ENCODE results near the gene RPS15. TPM values are rescaled to one million over a fixed set of nuclear protein-coding genes. Genes with fewer than 3 reads are reported as not detected.

The RPS15 gene
- total and polyA plus RNA-seq, 4 experiments from 2014 or later, result 1,715 to 2,757 (median 2,201) TPM

- peak; percentile 51 to 70 (median 55) for DNase-seq
- CTCF ChIA-PET (ENCODE audit: partially characterized antibody), result interaction anchor here (1.0 kb wide), 1 partner anchor 10 kb away, joined by 3 read pairs; no protein-coding TSS in a partner anchor
- Histone ChIP-seq H3K27me3 (ENCODE audit: insufficient read depth, low read length) (peaks cover 11% of the 10 kb centered on the region), H3K4me1 (ENCODE audit: insufficient read depth, low read length) (peaks cover 19% of the 10 kb centered on the region), H3K27ac (ENCODE audit: low read depth, low read length) (no peak overlapping the region), H3K36me3 (ENCODE audit: insufficient read depth, low read length) (no peaks in the 10 kb centered on the region), H3K9me3 (ENCODE audit: control insufficient read depth in 1 of 2, low read length in 2 of 2) (no peaks in the 10 kb centered on the region), H3K4me3 (ENCODE audit: low read length in 2 of 2) (no peak overlapping the region)
- intact Hi-C loops (cut with micrococcal nuclease), result no loop called here
- Mint-ChIP-seq H3K4me1 (peaks cover 6 to 17% (median 12%) of the 10 kb centered on the region in 4 donors), H3K4me3 (peak overlapping the region in 6 of 8 donors; percentile 32 to 61 (median 56)), H3K9me3 (peaks cover 0 to 2% (median 0%) of the 10 kb centered on the region in 8 donors), H3K27ac (peak overlapping the region in 3 of 7 donors; percentile 62 to 87 (median 74)), H3K36me3 (no peaks in the 10 kb centered on the region), H3K27me3 (peaks cover 20 to 38% of the 10 kb centered on the region in 2 donors)
- POLR2A ChIA-PET (ENCODE audit: partially characterized antibody), result interaction anchor here (0.8 to 3.7 kb wide), 7 partner anchors 8 to 35 kb away, joined by 3 to 20 read pairs (median 4); partner anchors contain the start of gene PCSK4
Measured at GRCh38 chr19:1455336-1456120, 17.3 kb downstream of the RPS15 start.

GRCh38 chr19:1456121-1456900 is 18.1 kb downstream of the RPS15 start:
- H3K9me3 ChIP-seq (ENCODE audit: control insufficient read depth in 1 of 2, low read length in 2 of 2), result no peaks in the 10 kb centered on the region
- no peak for DNase-seq
- Mint-ChIP-seq H3K4me1 (peaks cover 2 to 12% (median 7%) of the 10 kb centered on the region in 4 donors), H3K4me3 (no peak overlapping the region), H3K36me3 (no peaks in the 10 kb centered on the region), H3K27ac (peak overlapping the region in 1 of 7 donors; percentile 74), H3K9me3 (peaks cover 0 to 2% (median 0%) of the 10 kb centered on the region in 8 donors), H3K27me3 (peaks cover 14 to 31% of the 10 kb centered on the region in 2 donors)
- POLR2A ChIA-PET (ENCODE audit: partially characterized antibody), result interaction anchor here (0.9 to 3.7 kb wide), 5 partner anchors 9 to 18 kb away, joined by 3 to 20 read pairs (median 4); no protein-coding TSS in a partner anchor
- CTCF ChIA-PET (ENCODE audit: partially characterized antibody), result interaction anchor here (1.0 kb wide), 1 partner anchor 11 kb away, joined by 3 read pairs; no protein-coding TSS in a partner anchor
- H3K4me1 ChIP-seq (ENCODE audit: insufficient read depth, low read length), result peaks cover 17% of the 10 kb centered on the region
- H3K36me3 ChIP-seq (ENCODE audit: insufficient read depth, low read length), result no peaks in the 10 kb centered on the region
- intact Hi-C loops (cut with micrococcal nuclease), result no loop called here
- no peak overlapping the region for H3K4me3 ChIP-seq (ENCODE audit: low read length in 2 of 2)
- H3K27ac ChIP-seq (ENCODE audit: low read depth, low read length), result no peak overlapping the region
- H3K27me3 ChIP-seq (ENCODE audit: insufficient read depth, low read length), result peaks cover 4% of the 10 kb centered on the region

- Histone ChIP-seq H3K9me3 (ENCODE audit: control insufficient read depth in 1 of 2, low read length in 2 of 2) (no peaks in the 10 kb centered on the region), H3K4me3 (ENCODE audit: low read length in 2 of 2) (no peak overlapping the region), H3K4me1 (ENCODE audit: insufficient read depth, low read length) (peaks cover 17% of the 10 kb centered on the region), H3K27ac (ENCODE audit: low read depth, low read length) (no peak overlapping the region), H3K27me3 (ENCODE audit: insufficient read depth, low read length) (no peaks in the 10 kb centered on the region), H3K36me3 (ENCODE audit: insufficient read depth, low read length) (no peaks in the 10 kb centered on the region)
- no peak overlapping the region for H3K27ac Mint-ChIP-seq
- POLR2A ChIA-PET (ENCODE audit: partially characterized antibody), result interaction anchor here (1.9 to 3.7 kb wide), 2 partner anchors 13 to 15 kb away, joined by 4 to 20 read pairs; no protein-coding TSS in a partner anchor
- intact Hi-C loops (cut with micrococcal nuclease), result no loop called here
- no peak overlapping the region for H3K4me3 Mint-ChIP-seq
- CTCF ChIA-PET (ENCODE audit: partially characterized antibody), result no interaction called here
- no peak for DNase-seq
- H3K27me3 Mint-ChIP-seq, result peaks cover 14 to 28% of the 10 kb centered on the region in 2 donors
- peaks cover 2 to 12% (median 7%) of the 10 kb centered on the region in 4 donors for H3K4me1 Mint-ChIP-seq
- peaks cover 0 to 2% (median 0%) of the 10 kb centered on the region in 8 donors for H3K9me3 Mint-ChIP-seq
- no peaks in the 10 kb centered on the region for H3K36me3 Mint-ChIP-seq
Measured at GRCh38 chr19:1457031-1457739, 19.0 kb downstream of the RPS15 start.

- ChIA-PET POLR2A (ENCODE audit: partially characterized antibody) (no interaction called here), CTCF (ENCODE audit: partially characterized antibody) (no interaction called here)
- Mint-ChIP-seq H3K4me1 (peaks cover 2 to 12% (median 7%) of the 10 kb centered on the region in 4 donors), H3K4me3 (no peak overlapping the region), H3K27ac (no peak overlapping the region), H3K27me3 (peaks cover 13 to 27% of the 10 kb centered on the region in 2 donors), H3K36me3 (no peaks in the 10 kb centered on the region), H3K9me3 (peaks cover 0 to 2% (median 0%) of the 10 kb centered on the region in 8 donors)
- H3K36me3 ChIP-seq (ENCODE audit: insufficient read depth, low read length), result no peaks in the 10 kb centered on the region
- H3K27me3 ChIP-seq (ENCODE audit: insufficient read depth, low read length), result no peaks in the 10 kb centered on the region
- DNase-seq, result no peak
- no peak overlapping the region for H3K27ac ChIP-seq (ENCODE audit: low read depth, low read length)
- peaks cover 17% of the 10 kb centered on the region for H3K4me1 ChIP-seq (ENCODE audit: insufficient read depth, low read length)
- H3K9me3 ChIP-seq (ENCODE audit: control insufficient read depth in 1 of 2, low read length in 2 of 2), result no peaks in the 10 kb centered on the region
- intact Hi-C loops (cut with micrococcal nuclease), result no loop called here
- no peak overlapping the region for H3K4me3 ChIP-seq (ENCODE audit: low read length in 2 of 2)
Measured at GRCh38 chr19:1457892-1458291, 19.7 kb downstream of the RPS15 start.

- Mint-ChIP-seq H3K27me3 (peaks cover 9 to 22% of the 10 kb centered on the region in 2 donors), H3K4me3 (no peak overlapping the region), H3K9me3 (peaks cover 0 to 2% (median 0%) of the 10 kb centered on the region in 8 donors), H3K36me3 (no peaks in the 10 kb centered on the region), H3K27ac (peak overlapping the region in 1 of 7 donors; percentile 59), H3K4me1 (peaks cover 2 to 12% (median 6%) of the 10 kb centered on the region in 4 donors)
- POLR2A ChIA-PET (ENCODE audit: partially characterized antibody), result no interaction called here
- Histone ChIP-seq H3K27ac (ENCODE audit: low read depth, low read length) (no peak overlapping the region), H3K27me3 (ENCODE audit: insufficient read depth, low read length) (no peaks in the 10 kb centered on the region), H3K4me1 (ENCODE audit: insufficient read depth, low read length) (peaks cover 17% of the 10 kb centered on the region), H3K4me3 (ENCODE audit: low read length in 2 of 2) (no peak overlapping the region), H3K36me3 (ENCODE audit: insufficient read depth, low read length) (no peaks in the 10 kb centered on the region), H3K9me3 (ENCODE audit: control insufficient read depth in 1 of 2, low read length in 2 of 2) (no peaks in the 10 kb centered on the region)
- CTCF ChIA-PET (ENCODE audit: partially characterized antibody), result no interaction called here
- no peak for DNase-seq
- intact Hi-C loops (cut with micrococcal nuclease), result no loop called here
Measured at GRCh38 chr19:1459479-1459878, 21.3 kb downstream of the RPS15 start.

GRCh38 chr19:1460033-1460995 is 22.1 kb downstream of the RPS15 start:
- no peak for DNase-seq
- H3K27me3 ChIP-seq (ENCODE audit: insufficient read depth, low read length), result no peaks in the 10 kb centered on the region
- ChIA-PET POLR2A (ENCODE audit: partially characterized antibody) (no interaction called here), CTCF (ENCODE audit: partially characterized antibody) (no interaction called here)
- H3K4me3 ChIP-seq (ENCODE audit: low read length in 2 of 2), result no peak overlapping the region
- Mint-ChIP-seq H3K4me1 (peaks cover 0 to 6% (median 5%) of the 10 kb centered on the region in 4 donors), H3K27me3 (peaks cover 8 to 16% of the 10 kb centered on the region in 2 donors), H3K9me3 (peaks cover 0 to 2% (median 0%) of the 10 kb centered on the region in 8 donors), H3K27ac (no peak overlapping the region), H3K36me3 (no peaks in the 10 kb centered on the region), H3K4me3 (no peak overlapping the region)
- H3K9me3 ChIP-seq (ENCODE audit: control insufficient read depth in 1 of 2, low read length in 2 of 2), result no peaks in the 10 kb centered on the region
- H3K4me1 ChIP-seq (ENCODE audit: insufficient read depth, low read length), result peaks cover 13% of the 10 kb centered on the region
- no peak overlapping the region for H3K27ac ChIP-seq (ENCODE audit: low read depth, low read length)
- intact Hi-C loops (cut with micrococcal nuclease), result no loop called here
- no peaks in the 10 kb centered on the region for H3K36me3 ChIP-seq (ENCODE audit: insufficient read depth, low read length)
